SU-DHL-6 (cell line): ENCODE results near the gene ZNF367.

Source experiments
- H2AFZ ChIP-seq: fragments of 200-600 bp; sonication (generic); 2 replicates; pipeline ENCODE4 v1.6.1; 2014; ENCODE audit warnings: low read depth, mild to moderate bottlenecking, moderate library complexity, mixed read lengths, antibody characterized with exemption, low read length; ENCODE audit not compliant: severe bottlenecking
- H3F3A ChIP-seq: fragments of 200-600 bp; shearing (Covaris generic); 2 replicates; pipeline ENCODE4 v1.6.0; 2016; ENCODE audit warnings: antibody characterized with exemption, mild to moderate bottlenecking; ENCODE audit not compliant: insufficient read depth
- H3K27ac ChIP-seq: fragments of 200-600 bp; sonication (generic); 2 replicates; pipeline ENCODE4 v1.5.1; 2016; ENCODE audit warnings: low read depth, mild to moderate bottlenecking, low read length, moderate library complexity, mixed read lengths
- H3K27me3 ChIP-seq: fragments of 200-600 bp; sonication (generic), shearing (Covaris generic); 2 replicates; pipeline ENCODE4 v1.6.0; 2014; ENCODE audit warnings: mild to moderate bottlenecking, low read length
- H3K36me3 ChIP-seq: fragments of 200-600 bp; sonication (generic); 2 replicates; pipeline ENCODE4 v1.6.1; 2014; ENCODE audit warnings: mild to moderate bottlenecking, low read length, mixed read lengths
- H3K4me2 ChIP-seq: fragments of 300-600, 200-600 bp; shearing (Covaris generic), sonication (generic); 2 replicates; pipeline ENCODE4 v1.6.0; 2014; ENCODE audit warnings: low read length, low read depth, mild to moderate bottlenecking; ENCODE audit not compliant: poor library complexity, severe bottlenecking
- H3K4me3 ChIP-seq: fragments of 200-600 bp; sonication (generic); 2 replicates; pipeline ENCODE4 v1.5.1; 2014; ENCODE audit warnings: antibody characterized with exemption, low read length, mild to moderate bottlenecking, mixed read lengths; ENCODE audit not compliant: insufficient read depth, poor library complexity, severe bottlenecking
- H3K79me2 ChIP-seq: fragments of 200-600 bp; sonication (generic); 2 replicates; pipeline ENCODE4 v1.6.1; 2014; ENCODE audit warnings: mild to moderate bottlenecking, low read length, moderate library complexity; ENCODE audit not compliant: insufficient read depth
- H3K9ac ChIP-seq: fragments of 200-600 bp; sonication (generic); 2 replicates; pipeline ENCODE4 v1.7.0; 2014; ENCODE audit warnings: mild to moderate bottlenecking, low read length
- H3K9me2 ChIP-seq: fragments of 200-600 bp; sonication (generic); replicated peaks from 2 replicates; pipeline ENCODE4 v1.6.1; 2014; ENCODE audit warnings: low read length; ENCODE audit not compliant: insufficient read depth
- H3K9me3 ChIP-seq: fragments of 200-600 bp; sonication (generic); 2 replicates; pipeline ENCODE4 v1.6.1; 2014; ENCODE audit warnings: low read length, mixed read lengths; ENCODE audit not compliant: insufficient read depth
- H4K20me1 ChIP-seq: fragments of 200-600 bp; sonication (generic); 2 replicates; pipeline ENCODE4 v1.6.1; 2014; ENCODE audit warnings: low read depth, mild to moderate bottlenecking, antibody characterized with exemption, low read length, moderate library complexity, mixed read lengths
- EZH2phosphoT487 ChIP-seq: fragments of 200-600 bp; sonication (generic), shearing (Covaris generic); conservative IDR thresholded peaks from 2 replicates; pipeline ENCODE4 v1.6.1; 2018; ENCODE audit warnings: mild to moderate bottlenecking, antibody characterized with exemption, low read length, moderate library complexity, mixed read lengths
- TF ChIP-seq, protein P1 (sequence below): fragments of 200-600 bp; sonication (generic); IDR thresholded peaks from one replicate; pipeline ENCODE4 v1.5.1; 2017; ENCODE audit warnings: antibody characterized with exemption, mild to moderate bottlenecking, low read length, moderate library complexity; ENCODE audit not compliant: insufficient read depth, poor library complexity, severe bottlenecking

Gene ZNF367

DNA sequence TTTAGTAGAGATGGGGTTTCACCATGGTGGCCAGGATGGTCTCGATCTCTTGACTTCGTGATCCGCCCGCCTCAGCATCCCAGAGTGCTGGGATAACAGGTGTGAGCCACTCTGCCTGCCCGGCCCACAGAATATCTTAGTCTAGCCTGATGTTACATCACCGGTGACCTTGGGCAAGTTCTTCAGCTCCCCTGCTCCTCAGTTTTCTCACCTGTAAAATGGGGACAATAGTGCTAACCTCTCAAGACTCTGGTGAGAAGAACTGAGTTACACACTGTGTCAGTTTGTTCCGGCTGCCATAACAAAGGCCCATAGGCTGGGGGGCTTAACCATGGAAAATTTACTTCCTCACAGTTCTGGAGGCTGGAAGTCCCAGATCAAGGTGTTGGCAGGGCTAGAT, 19.3 kb upstream of the ZNF367 start:
- Histone ChIP-seq H3F3A (no peaks in the 10 kb centered on the region), H3K4me3 (no peak overlapping the region), H3K27me3 (no peaks in the 10 kb centered on the region), H3K4me2 (no peak overlapping the region), H2AFZ (no peak overlapping the region), H3K79me2 (no peaks in the 10 kb centered on the region), H4K20me1 (no peaks in the 10 kb centered on the region), H3K27ac (no peak overlapping the region), H3K36me3 (no peaks in the 10 kb centered on the region), H3K9me3 (no peaks in the 10 kb centered on the region), H3K9me2 (no peaks in the 10 kb centered on the region), H3K9ac (no peak overlapping the region)
- no peak for TF ChIP-seq EZH2phosphoT487
- TF ChIP-seq, protein P1, sequence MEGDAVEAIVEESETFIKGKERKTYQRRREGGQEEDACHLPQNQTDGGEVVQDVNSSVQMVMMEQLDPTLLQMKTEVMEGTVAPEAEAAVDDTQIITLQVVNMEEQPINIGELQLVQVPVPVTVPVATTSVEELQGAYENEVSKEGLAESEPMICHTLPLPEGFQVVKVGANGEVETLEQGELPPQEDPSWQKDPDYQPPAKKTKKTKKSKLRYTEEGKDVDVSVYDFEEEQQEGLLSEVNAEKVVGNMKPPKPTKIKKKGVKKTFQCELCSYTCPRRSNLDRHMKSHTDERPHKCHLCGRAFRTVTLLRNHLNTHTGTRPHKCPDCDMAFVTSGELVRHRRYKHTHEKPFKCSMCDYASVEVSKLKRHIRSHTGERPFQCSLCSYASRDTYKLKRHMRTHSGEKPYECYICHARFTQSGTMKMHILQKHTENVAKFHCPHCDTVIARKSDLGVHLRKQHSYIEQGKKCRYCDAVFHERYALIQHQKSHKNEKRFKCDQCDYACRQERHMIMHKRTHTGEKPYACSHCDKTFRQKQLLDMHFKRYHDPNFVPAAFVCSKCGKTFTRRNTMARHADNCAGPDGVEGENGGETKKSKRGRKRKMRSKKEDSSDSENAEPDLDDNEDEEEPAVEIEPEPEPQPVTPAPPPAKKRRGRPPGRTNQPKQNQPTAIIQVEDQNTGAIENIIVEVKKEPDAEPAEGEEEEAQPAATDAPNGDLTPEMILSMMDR, result no peak

DNA sequence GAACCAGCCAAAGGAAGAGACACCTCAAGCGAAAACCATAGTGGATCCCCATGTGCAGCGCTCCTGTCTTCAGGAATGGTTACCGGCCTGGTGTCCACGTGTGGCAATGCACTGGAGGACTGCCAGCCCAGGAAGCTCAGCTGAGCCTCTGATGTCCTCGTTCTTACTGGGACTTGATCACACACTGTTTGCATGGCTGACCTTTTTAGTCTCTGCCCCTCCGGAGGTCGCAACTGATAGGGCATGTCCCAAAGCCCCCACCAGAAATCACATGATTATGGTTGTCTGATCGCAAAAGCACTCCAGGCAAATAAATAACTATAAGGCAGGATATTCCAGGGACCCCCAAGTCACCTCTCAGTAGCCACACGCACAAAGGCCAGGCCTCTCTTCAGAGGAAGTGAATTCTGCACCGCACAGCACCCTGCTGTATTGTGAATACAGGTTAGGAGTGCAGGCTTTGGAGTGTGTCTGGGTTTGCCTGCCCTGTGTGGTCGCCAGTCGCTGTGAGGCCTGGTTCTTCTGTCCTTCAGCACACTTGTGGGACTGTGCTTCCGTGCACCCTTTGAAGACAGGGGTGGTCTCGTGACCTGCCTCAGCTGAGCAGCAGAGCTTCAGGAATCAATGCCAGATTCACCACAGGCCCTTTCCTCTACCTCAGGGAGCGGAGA, 18.4 kb upstream of the ZNF367 start:
- no peaks in the 10 kb centered on the region for H3K79me2 ChIP-seq
- H2AFZ ChIP-seq, result no peak overlapping the region
- TF ChIP-seq, protein P1, result no peak
- H3K9ac ChIP-seq, result no peak overlapping the region
- no peaks in the 10 kb centered on the region for H3K9me2 ChIP-seq
- H4K20me1 ChIP-seq, result no peaks in the 10 kb centered on the region
- no peak overlapping the region for H3K4me3 ChIP-seq
- H3K9me3 ChIP-seq, result no peaks in the 10 kb centered on the region
- no peaks in the 10 kb centered on the region for H3F3A ChIP-seq
- H3K36me3 ChIP-seq, result no peaks in the 10 kb centered on the region
- H3K27ac ChIP-seq, result no peak overlapping the region
- no peaks in the 10 kb centered on the region for H3K27me3 ChIP-seq
- H3K4me2 ChIP-seq, result no peak overlapping the region

DNA sequence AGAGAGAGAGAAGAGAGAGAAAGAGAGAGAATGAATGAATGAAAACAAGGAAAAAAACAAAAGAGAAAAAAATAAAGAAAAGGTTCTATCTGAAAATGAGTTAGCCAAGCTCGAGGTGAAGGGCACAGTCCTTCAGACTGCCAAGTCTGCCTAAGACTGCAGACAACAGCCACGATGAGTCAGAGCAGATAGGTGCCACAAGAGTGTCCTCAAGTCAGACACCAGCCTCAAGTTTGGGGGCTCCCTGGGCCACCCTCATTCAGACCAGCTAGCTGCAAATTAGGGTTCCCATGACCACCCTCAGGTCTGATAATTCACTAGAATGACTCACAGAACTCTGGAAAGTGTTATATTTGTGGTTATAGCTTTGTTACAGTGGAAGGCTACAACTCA, 17.9 kb upstream of the ZNF367 start:
- Histone ChIP-seq H3K9ac (no peak overlapping the region), H3K79me2 (no peaks in the 10 kb centered on the region), H3K9me3 (no peaks in the 10 kb centered on the region), H4K20me1 (no peaks in the 10 kb centered on the region), H3K36me3 (no peaks in the 10 kb centered on the region), H3K4me2 (no peak overlapping the region), H3K27ac (no peak overlapping the region), H3F3A (no peaks in the 10 kb centered on the region), H3K4me3 (no peak overlapping the region), H3K9me2 (no peaks in the 10 kb centered on the region), H3K27me3 (no peaks in the 10 kb centered on the region), H2AFZ (no peak overlapping the region)
- TF ChIP-seq EZH2phosphoT487, result no peak
- TF ChIP-seq, protein P1, result no peak
